Esophagus (tissue), 2 donors: ENCODE results near the gene CACNA1G. TPM values are rescaled to one million over a fixed set of nuclear protein-coding genes. Genes with fewer than 3 reads are reported as not detected.

Experiments used
- H3K27ac ChIP-seq, 2 donors: one replicate each; pipeline ENCODE4 v1.5.1; 2013; ENCODE audit warnings: low read depth in 2 of 2, mild to moderate bottlenecking in 2 of 2, inconsistent platforms in 1 of 2, low read length in 1 of 2, moderate library complexity in 1 of 2
- H3K27me3 ChIP-seq, 2 donors: one replicate each; pipeline ENCODE4 v1.6.1; 2013; ENCODE audit warnings: low read length in 2 of 2, control low read depth in 1 of 2, mild to moderate bottlenecking in 1 of 2; ENCODE audit not compliant: insufficient read depth in 2 of 2, control insufficient read depth in 1 of 2
- H3K36me3 ChIP-seq, 2 donors: one replicate each; pipeline ENCODE4 v1.6.1; 2013; ENCODE audit warnings: low read length in 1 of 2; ENCODE audit not compliant: control insufficient read depth in 2 of 2, insufficient read depth in 2 of 2
- H3K4me1 ChIP-seq, 2 donors: one replicate each; pipeline ENCODE4 v1.6.1; 2013; ENCODE audit warnings: low read length in 1 of 2; ENCODE audit not compliant: control insufficient read depth in 2 of 2, insufficient read depth in 2 of 2
- H3K4me3 ChIP-seq, 2 donors: one replicate each; pipeline ENCODE4 v1.5.1; 2013; ENCODE audit warnings: low read length in 2 of 2, mild to moderate bottlenecking in 2 of 2, low read depth in 1 of 2, moderate library complexity in 1 of 2
- H3K9me3 ChIP-seq, 2 donors: one replicate each; pipeline ENCODE4 v1.6.1; 2013; ENCODE audit warnings: mild to moderate bottlenecking in 2 of 2, low read depth in 1 of 2, low read length in 1 of 2, moderate library complexity in 1 of 2; ENCODE audit not compliant: control insufficient read depth in 2 of 2, insufficient read depth in 1 of 2
- WGBS, 2 donors: extraction: QIAGEN DNeasy Blood & Tissue Kit; methylation state at CpG; one replicate each; pipeline ENCODE4 v1.1.7; 2013; 5-methylcytosine and 5-hydroxymethylcytosine counted together
- polyA plus RNA-seq, 2 donors: library from polyadenylated mRNA; stranded (reverse); fragments of 200-250 nt; gene quantifications; one replicate each; pipeline ENCODE4 v1.2.3, GENCODE V29; 2013
- donor health status: healthy with polysubstance abuse.
- donor health status: Bipolar disorder and iron deficiency.

The CACNA1G gene
- polyA plus RNA-seq, 2 donors, result 0.06 to 0.13 TPM

- Histone ChIP-seq H3K27me3 (no peaks in the 10 kb centered on the region), H3K4me3 (no peak overlapping the region), H3K4me1 (peaks cover 13 to 30% of the 10 kb centered on the region in 2 donors), H3K9me3 (no peaks in the 10 kb centered on the region), H3K27ac (peak overlapping the region in 1 of 2 donors; percentile 28), H3K36me3 (no peaks in the 10 kb centered on the region)
- WGBS, 2 donors, result 57 to 59% methylated on average over 9 of the region's 9 CpGs
Measured at GRCh38 chr17:50635982-50636803, 75.7 kb downstream of the CACNA1G start.

GRCh38 chr17:50636804-50637195 lies 76.3 kb downstream of the CACNA1G start:
- Histone ChIP-seq H3K4me3 (no peak overlapping the region), H3K36me3 (no peaks in the 10 kb centered on the region), H3K4me1 (peaks cover 13 to 30% of the 10 kb centered on the region in 2 donors), H3K9me3 (no peaks in the 10 kb centered on the region), H3K27ac (peak overlapping the region in 1 of 2 donors; percentile 28), H3K27me3 (no peaks in the 10 kb centered on the region)
- WGBS, 2 donors, result 57 to 61% methylated on average over 6 to 7 of the region's 7 CpGs

GRCh38 chr17:50637829-50638605 lies 77.5 kb downstream of the CACNA1G start:
- peaks cover 13 to 35% of the 10 kb centered on the region in 2 donors for H3K4me1 ChIP-seq
- H3K27ac ChIP-seq, result peak overlapping the region in 1 of 2 donors; percentile 76
- H3K9me3 ChIP-seq, result no peaks in the 10 kb centered on the region
- 61 to 67% methylated on average over 7 of the region's 7 CpGs for WGBS, 2 donors
- no peaks in the 10 kb centered on the region for H3K27me3 ChIP-seq
- no peaks in the 10 kb centered on the region for H3K36me3 ChIP-seq
- no peak overlapping the region for H3K4me3 ChIP-seq

GRCh38 chr17:50638606-50638965 lies 78.1 kb downstream of the CACNA1G start:
- Histone ChIP-seq H3K27me3 (no peaks in the 10 kb centered on the region), H3K9me3 (no peaks in the 10 kb centered on the region), H3K36me3 (no peaks in the 10 kb centered on the region), H3K4me1 (peaks cover 13 to 40% of the 10 kb centered on the region in 2 donors), H3K4me3 (no peak overlapping the region), H3K27ac (peak overlapping the region; percentile 59 to 76)
- 44 to 64% methylated on average over 2 of the region's 2 CpGs for WGBS, 2 donors

- WGBS, 2 donors, result 10% methylated on average over 9 of the region's 9 CpGs
- peaks cover 13 to 42% of the 10 kb centered on the region in 2 donors for H3K4me1 ChIP-seq
- no peaks in the 10 kb centered on the region for H3K27me3 ChIP-seq
- no peaks in the 10 kb centered on the region for H3K9me3 ChIP-seq
- H3K4me3 ChIP-seq, result no peak overlapping the region
- peak overlapping the region; percentile 59 to 76 for H3K27ac ChIP-seq
- H3K36me3 ChIP-seq, result no peaks in the 10 kb centered on the region
Measured at GRCh38 chr17:50638966-50639713, 78.6 kb downstream of the CACNA1G start.

GRCh38 chr17:50640686-50641351 lies 80.3 kb downstream of the CACNA1G start:
- H3K36me3 ChIP-seq, result no peaks in the 10 kb centered on the region
- no peak overlapping the region for H3K4me3 ChIP-seq
- H3K27ac ChIP-seq, result peak overlapping the region in 1 of 2 donors; percentile 3
- 46 to 58% methylated on average over 12 of the region's 12 CpGs for WGBS, 2 donors
- no peaks in the 10 kb centered on the region for H3K9me3 ChIP-seq
- no peaks in the 10 kb centered on the region for H3K27me3 ChIP-seq
- H3K4me1 ChIP-seq, result peaks cover 10 to 39% of the 10 kb centered on the region in 2 donors

- Histone ChIP-seq H3K4me3 (no peak overlapping the region), H3K9me3 (no peaks in the 10 kb centered on the region), H3K36me3 (no peaks in the 10 kb centered on the region), H3K27me3 (no peaks in the 10 kb centered on the region), H3K4me1 (peaks cover 10 to 38% of the 10 kb centered on the region in 2 donors), H3K27ac (no peak overlapping the region)
- 44 to 52% methylated on average over 3 of the region's 3 CpGs for WGBS, 2 donors
Measured at GRCh38 chr17:50641357-50641756, 80.8 kb downstream of the CACNA1G start.

GRCh38 chr17:50642071-50642721 lies 81.7 kb downstream of the CACNA1G start:
- peaks cover 10 to 34% of the 10 kb centered on the region in 2 donors for H3K4me1 ChIP-seq
- H3K27ac ChIP-seq, result no peak overlapping the region
- H3K27me3 ChIP-seq, result no peaks in the 10 kb centered on the region
- H3K4me3 ChIP-seq, result no peak overlapping the region
- H3K36me3 ChIP-seq, result no peaks in the 10 kb centered on the region
- 84% methylated on average over 15 of the region's 15 CpGs for WGBS, 2 donors
- H3K9me3 ChIP-seq, result no peaks in the 10 kb centered on the region
